Brain microvascular endothelial cell (primary cell): ENCODE measurements around the gene ANKRD33.

Experiments used
- DNase-seq: peaks from one replicate; pipeline ENCODE4 v3.0.0-alpha.2; 2020
- H3K27ac ChIP-seq: fragments of 250-450 bp; sonication (Bioruptor Pico); 2 replicates; pipeline ENCODE4 v1.5.1; 2020; ENCODE audit warnings: mild to moderate bottlenecking, moderate library complexity
- H3K27me3 ChIP-seq: fragments of 250-450 bp; sonication (Bioruptor Pico); replicated peaks from 2 replicates; pipeline ENCODE4 v1.5.1; 2020; ENCODE audit warnings: mild to moderate bottlenecking
- H3K36me3 ChIP-seq: fragments of 250-450 bp; sonication (Bioruptor Pico); replicated peaks from 2 replicates; pipeline ENCODE4 v1.5.1; 2020; ENCODE audit warnings: mild to moderate bottlenecking
- H3K4me3 ChIP-seq: 2 replicates; pipeline ENCODE4 v1.5.1; 2011; ENCODE audit warnings: low read depth, mild to moderate bottlenecking, control low read depth, low read length, moderate library complexity
- in situ Hi-C: cut with HindIII; loops from 2 replicates; pipeline ENCODE4 v1.10.0; 2017; ENCODE audit warnings: low sequenced_read_pairs, low pct_ligation_motif_present
- TF ChIP-seq, protein P1 (sequence below): IDR thresholded peaks from 2 replicates; pipeline ENCODE4 v1.5.1; 2011; ENCODE audit warnings: low read depth, mild to moderate bottlenecking, moderate library complexity, low read length, control low read depth, inconsistent platforms; ENCODE audit errors: missing control alignments

Gene ANKRD33

DNA sequence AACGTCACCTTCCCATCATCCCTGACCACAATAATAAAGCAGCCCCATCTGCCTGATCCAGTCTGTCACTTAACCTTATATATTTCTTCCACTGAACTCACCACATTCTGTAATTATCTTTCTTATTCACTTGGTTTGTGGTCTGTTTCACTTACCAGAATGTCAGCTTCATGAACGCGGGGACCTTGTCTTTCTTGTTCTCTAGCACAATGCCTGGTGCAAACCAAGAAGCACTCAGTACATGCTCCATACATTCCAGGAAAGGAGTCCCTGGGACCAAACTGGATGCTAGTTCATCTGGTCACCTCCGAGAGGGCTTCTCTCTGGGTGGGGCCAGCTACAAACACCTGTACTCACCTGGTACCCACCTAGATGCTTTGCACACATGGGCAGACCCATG, 17.4 kb upstream of the ANKRD33 start:
- in situ Hi-C loops = no loop called here
- Histone ChIP-seq H3K27ac (no peak overlapping the region), H3K27me3 (peaks cover 17% of the 10 kb centered on the region), H3K4me3 (no peak overlapping the region), H3K36me3 (no peaks in the 10 kb centered on the region)
- TF ChIP-seq, protein P1, sequence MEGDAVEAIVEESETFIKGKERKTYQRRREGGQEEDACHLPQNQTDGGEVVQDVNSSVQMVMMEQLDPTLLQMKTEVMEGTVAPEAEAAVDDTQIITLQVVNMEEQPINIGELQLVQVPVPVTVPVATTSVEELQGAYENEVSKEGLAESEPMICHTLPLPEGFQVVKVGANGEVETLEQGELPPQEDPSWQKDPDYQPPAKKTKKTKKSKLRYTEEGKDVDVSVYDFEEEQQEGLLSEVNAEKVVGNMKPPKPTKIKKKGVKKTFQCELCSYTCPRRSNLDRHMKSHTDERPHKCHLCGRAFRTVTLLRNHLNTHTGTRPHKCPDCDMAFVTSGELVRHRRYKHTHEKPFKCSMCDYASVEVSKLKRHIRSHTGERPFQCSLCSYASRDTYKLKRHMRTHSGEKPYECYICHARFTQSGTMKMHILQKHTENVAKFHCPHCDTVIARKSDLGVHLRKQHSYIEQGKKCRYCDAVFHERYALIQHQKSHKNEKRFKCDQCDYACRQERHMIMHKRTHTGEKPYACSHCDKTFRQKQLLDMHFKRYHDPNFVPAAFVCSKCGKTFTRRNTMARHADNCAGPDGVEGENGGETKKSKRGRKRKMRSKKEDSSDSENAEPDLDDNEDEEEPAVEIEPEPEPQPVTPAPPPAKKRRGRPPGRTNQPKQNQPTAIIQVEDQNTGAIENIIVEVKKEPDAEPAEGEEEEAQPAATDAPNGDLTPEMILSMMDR = no peak
- DNase-seq = no peak

DNA sequence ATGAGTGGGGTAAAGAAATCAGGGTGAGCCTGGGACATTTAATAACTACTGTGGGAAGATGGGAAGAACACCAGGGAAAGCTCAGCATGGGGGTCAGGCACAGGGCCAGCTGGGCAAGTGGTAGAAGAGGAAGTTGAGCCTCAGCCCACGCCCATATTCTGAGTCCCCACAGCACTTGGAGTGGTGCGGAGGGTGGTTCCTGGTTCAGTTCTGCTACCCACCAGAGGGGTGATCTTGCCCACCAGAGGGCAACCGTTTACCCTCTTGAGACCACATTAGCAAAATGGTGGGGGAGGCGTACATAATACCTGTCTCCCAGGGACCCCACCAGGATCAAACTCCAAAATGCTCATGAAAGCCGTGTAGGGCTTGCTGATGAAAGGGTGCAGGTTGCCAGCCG, 16.8 kb upstream of the ANKRD33 start:
- TF ChIP-seq, protein P1 = no peak
- in situ Hi-C loops = no loop called here
- Histone ChIP-seq H3K36me3 (no peaks in the 10 kb centered on the region), H3K27me3 (peaks cover 17% of the 10 kb centered on the region), H3K4me3 (no peak overlapping the region), H3K27ac (no peak overlapping the region)
- no peak for DNase-seq

DNA sequence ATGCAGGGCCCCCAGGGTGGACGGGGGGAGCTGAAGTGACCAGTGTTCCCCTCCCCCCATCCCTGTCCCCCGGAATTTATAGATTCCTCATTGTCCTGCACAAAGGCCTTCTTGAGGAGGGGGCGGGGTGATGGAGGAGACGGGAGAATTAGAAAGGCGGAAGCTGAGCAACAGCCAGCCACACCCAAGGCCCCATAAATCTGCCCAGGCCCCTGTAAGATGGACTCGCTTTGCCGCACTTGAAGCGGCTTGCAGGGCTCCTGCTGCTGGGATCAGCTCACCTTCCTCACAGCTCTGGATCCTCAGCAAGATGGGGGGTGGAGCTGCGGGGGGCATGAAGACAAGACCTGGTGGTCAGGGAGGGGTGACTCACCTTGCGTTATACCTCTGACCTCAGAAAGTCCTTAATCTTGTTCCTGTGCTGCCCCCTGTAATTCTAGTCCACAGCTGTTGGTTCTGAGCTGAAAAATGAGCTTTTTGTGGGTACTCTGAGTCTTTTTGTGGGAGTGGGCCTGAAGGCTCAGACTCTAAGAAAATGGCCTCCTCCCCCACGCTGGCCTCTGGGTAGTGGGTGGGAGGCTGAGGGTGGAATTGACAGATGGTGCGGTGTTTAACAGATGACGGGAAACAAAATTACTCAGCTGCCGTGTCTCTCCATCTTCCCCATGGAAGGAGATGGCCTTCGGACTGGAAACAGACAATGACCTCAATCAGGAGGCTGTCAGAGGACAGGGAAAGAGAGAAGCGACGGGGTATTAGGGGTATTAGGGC, 15.8 kb upstream of the ANKRD33 start:
- DNase-seq = no peak
- no peak overlapping the region for H3K27ac ChIP-seq
- no peak overlapping the region for H3K4me3 ChIP-seq
- in situ Hi-C loops = no loop called here
- TF ChIP-seq, protein P1 = no peak
- H3K36me3 ChIP-seq = no peaks in the 10 kb centered on the region
- peaks cover 17% of the 10 kb centered on the region for H3K27me3 ChIP-seq

DNA sequence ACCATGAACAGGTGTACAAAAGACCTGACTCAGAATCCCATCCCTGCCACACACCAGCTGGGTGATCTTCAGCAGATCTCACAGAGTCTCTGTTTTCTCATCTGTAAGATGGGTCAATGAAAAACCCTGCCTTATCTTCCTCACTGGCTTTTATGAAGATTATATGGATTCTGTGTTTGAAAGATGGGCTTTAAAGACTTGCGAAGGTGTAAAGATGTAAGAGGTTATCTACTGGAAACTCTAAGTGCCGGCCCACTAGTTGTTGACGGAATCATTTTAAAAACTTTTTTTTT, 15.3 kb upstream of the ANKRD33 start:
- no peak for DNase-seq
- H3K36me3 ChIP-seq = no peaks in the 10 kb centered on the region
- no peak overlapping the region for H3K27ac ChIP-seq
- in situ Hi-C loops = no loop called here
- H3K27me3 ChIP-seq = peaks cover 17% of the 10 kb centered on the region
- H3K4me3 ChIP-seq = no peak overlapping the region
- TF ChIP-seq, protein P1 = no peak

DNA sequence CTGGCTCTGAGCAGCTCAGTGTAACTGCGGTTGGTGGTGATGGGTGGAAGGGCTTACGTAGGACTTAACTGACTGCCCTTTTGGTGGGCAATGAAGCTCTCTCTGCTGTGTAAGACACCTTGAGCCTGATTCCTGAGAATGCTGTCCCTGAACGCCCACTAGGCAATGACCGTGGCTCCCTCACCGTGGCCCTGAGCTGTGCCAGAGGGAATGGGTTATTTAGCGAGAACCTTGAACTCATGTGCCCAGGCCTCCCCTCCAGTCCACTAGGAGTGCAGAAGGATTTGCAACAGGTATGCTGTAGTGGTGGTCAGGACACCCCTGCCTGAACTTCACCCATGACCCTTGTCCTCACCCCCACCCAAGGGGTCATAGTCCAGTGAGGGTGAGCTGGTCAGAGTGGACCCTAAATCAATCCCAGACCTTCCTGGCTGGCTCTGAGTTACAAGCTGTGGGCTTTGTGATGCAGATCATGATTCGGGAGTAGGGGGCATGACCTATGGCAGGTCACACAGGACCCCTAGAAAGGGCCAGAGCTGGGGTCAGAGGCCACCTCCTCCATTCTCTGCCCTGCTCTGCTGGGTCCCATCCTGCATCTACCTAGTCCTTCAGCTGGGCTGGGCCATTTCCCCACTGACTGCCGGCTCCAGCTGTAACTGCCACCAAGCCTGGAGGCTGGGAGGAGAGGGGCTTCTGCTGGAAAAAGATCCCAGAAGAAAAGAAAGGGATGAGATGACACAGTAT, 14.5 kb upstream of the ANKRD33 start:
- TF ChIP-seq, protein P1 = no peak
- in situ Hi-C loops = no loop called here
- no peak overlapping the region for H3K27ac ChIP-seq
- DNase-seq = no peak
- H3K4me3 ChIP-seq = no peak overlapping the region
- no peaks in the 10 kb centered on the region for H3K36me3 ChIP-seq
- H3K27me3 ChIP-seq = peaks cover 17% of the 10 kb centered on the region
